GM11168 (cell line): ENCODE measurements around the gene NRG3.

ENCODE experiments used
- in situ Hi-C: fragments of 300-500 bp; cut with MboI; formaldehyde crosslinking; loops from one replicate; pipeline ENCODE4 v1.12.0; 2022; ENCODE audit warnings: low sequenced_read_pairs; ENCODE audit not compliant: unreplicated experiment

The NRG3 gene

GRCh38 chr10:81874875-81875466 is at the start of gene NRG3:
Gene NRG3, plus strand, starts transcription at chr10:81875194.
- in situ Hi-C loops = no loop called here

- in situ Hi-C loops = no loop called here
These were observed 46.7 kb upstream of the NRG3 start for GRCh38 chr10:81828251-81828650.

DNA sequence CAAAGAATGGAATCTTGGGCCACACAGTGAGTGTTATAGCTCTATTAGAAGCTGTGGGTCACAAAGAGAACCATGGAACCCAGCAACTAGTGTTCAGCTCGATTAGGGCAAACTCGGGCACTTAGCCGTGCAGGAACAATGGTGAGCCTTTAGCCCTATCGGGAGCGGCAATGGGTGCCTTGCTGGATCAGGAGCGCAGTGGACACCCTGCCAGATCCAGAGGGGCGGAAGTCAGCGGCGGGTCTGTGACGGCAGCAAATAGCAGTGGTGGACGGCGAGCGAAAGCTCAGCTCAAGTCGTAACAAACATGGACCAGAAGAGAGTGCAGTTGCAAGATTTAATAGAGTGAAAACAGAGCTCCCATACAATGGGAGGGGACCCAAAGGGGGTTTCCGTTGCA is 43.9 kb upstream of the NRG3 start:
- in situ Hi-C loops = no loop called here

DNA sequence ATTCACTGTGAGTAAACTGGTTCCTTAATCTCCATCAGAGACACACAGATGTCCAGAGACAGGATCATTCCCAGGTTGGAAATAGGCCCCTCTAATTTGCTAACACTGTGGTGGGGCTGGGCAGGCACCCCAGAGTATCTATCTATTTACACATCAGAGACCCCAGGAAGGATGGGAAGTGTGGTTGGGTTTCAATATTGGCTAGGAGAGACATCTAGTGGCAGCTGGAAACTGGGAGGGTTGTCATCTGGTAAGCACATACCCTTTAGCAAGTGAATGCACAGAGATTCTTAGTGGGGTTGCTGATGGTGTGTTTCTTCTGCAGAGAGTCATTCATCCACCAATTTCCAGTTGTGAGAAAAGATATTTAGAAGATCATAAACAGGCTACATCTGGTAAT is 36.0 kb upstream of the NRG3 start:
- in situ Hi-C loops = no loop called here

DNA sequence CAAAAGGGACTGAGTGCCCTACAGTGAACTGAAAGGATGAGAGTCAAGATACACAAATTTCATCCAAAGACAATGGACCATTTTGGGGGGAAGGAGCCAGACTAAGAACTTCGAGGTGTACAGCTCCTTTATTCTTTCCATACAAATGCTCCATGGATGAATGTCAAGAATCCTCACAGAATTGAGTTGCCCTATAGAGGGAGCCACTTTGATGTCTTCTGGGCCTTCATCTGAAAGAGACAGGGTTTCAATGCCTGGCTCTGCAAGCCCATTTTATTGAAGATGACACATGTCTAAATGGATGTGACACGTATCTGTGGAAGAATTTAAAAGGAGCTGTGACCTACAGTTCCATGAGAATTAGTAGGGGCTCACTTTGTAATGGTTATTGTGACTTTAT is 32.0 kb upstream of the NRG3 start:
- in situ Hi-C loops = no loop called here

- in situ Hi-C loops = no loop called here
These were observed 27.3 kb upstream of the NRG3 start for GRCh38 chr10:81847675-81848074.

GRCh38 chr10:81848514-81848913 is 26.5 kb upstream of the NRG3 start:
- in situ Hi-C loops = no loop called here

GRCh38 chr10:81848931-81849330 is 26.1 kb upstream of the NRG3 start:
- in situ Hi-C loops = no loop called here

DNA sequence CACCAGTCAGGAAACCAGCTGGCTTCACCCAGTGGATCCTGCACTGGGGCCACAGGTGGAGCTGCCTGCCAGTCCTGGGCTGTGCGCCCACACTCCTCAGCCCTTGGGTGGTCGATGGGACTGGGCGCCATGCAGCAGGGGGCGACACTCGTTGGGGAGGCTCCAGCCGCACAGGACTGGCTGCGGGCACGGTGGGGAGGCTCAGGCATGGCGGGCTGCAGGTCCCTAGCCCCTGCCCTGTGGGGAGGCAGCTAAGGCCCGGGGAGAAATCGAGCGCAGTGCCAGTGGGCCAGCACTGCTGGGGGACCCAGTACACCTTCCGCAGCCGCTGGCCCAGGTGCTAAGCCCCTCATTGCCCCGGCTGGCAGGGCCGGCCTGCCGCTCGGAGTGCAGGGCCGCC is 12.4 kb upstream of the NRG3 start:
- in situ Hi-C loops = no loop called here

GRCh38 chr10:81863771-81864170 is 11.2 kb upstream of the NRG3 start:
- in situ Hi-C loops = no loop called here

- in situ Hi-C loops = no loop called here
These were observed 9.4 kb upstream of the NRG3 start for GRCh38 chr10:81865581-81865980.

DNA sequence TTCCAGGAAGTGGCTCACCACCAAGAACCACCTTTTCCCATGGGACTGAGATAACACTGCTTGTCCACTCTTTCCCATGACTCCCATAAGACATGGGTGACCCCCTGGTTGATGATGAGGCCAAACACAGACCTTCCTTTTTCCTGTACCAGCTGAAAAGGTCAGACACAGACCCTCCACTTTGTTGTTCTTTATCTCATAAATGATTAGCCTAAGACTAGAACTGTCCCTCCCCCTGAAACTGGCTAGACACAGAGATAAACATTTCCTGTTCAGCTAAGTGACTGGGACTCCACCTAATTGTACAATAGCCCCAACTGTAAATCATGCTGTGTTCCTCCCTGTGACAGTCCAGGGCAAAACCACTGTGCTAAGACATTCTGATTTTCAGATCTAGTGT is 8.2 kb upstream of the NRG3 start:
- in situ Hi-C loops = no loop called here

GRCh38 chr10:81870472-81870871 is 4.5 kb upstream of the NRG3 start:
- in situ Hi-C loops = no loop called here

- in situ Hi-C loops = no loop called here
These were observed 3.4 kb upstream of the NRG3 start for GRCh38 chr10:81871558-81871957.

DNA sequence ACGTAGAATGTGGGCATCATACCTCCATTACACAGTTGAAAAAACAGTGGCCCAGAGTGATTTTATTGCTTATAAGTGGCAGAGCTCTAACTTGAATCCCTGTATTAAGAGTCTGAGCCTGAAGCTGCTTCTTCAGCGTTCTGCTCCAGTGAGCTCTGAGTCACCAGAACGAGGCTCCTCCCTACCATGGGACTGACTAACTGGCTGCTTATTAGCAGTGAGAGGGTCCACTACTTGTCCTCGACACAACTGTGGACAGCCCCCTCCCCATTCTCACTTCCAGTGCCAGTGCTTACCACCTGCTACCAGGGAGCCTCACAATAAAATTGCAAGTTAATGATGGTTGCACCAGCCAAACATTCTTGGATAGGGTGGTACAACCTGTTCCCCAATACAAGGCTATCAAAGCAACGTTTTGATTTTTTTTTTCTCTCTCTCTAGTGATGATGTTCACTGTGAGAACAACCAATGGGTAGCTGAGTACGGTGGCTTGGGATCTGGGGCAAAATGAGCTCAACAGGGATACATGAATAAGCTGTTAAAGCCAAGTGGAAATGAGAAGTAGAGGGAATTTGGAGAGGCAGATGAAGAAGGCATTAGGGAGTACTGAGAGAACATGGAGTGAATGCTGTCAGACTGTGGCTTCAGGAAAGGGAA is 2.7 kb upstream of the NRG3 start:
- in situ Hi-C loops = no loop called here

GRCh38 chr10:81873231-81873931 is 1.6 kb upstream of the NRG3 start:
- in situ Hi-C loops = no loop called here

DNA sequence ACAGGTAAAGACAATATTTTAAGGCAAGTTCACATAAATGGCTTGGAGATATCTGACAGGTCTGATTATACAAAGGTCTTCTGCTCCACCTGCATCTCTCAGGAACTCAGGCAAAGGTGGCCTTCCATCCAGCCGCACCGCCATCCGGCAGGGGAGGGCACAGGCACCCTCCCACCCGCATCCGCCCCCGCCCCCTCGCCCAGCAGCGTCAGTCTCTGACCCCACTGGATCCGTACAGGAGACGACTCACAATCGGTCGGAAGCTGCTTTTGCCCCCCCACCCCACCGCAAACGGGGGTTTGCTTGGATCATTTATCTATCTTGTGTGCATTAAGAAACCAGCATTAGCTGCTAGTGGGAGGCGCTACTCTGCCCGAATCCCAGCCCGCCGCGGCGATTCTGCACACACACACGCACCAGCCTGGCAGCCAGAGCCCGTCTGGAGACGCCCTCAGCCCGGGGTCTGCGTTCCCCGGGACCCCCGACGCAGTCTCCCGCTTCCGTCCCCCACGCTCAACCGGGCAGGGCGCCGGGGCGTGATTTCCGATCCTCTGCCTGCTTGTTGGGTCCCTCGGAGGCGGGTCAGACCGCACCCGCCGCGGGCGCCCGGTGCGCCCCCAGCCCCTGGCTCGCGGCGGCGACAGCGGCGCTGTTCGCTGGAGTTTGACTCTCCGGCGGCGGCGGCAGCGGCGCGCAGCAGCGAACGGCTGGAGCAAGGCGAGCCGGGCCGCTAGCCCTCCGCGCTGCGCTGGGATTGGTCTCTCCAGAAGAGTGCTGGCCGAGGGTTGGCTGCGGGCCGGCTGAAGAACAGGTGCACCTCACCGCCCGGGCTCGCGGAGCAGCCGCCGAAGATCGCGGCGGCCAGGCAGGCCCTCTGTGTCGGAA is 820 bp upstream of the NRG3 start:
- in situ Hi-C loops = no loop called here

- in situ Hi-C loops = no loop called here
These were observed 666 bp downstream of the NRG3 start for GRCh38 chr10:81875467-81876252.

DNA sequence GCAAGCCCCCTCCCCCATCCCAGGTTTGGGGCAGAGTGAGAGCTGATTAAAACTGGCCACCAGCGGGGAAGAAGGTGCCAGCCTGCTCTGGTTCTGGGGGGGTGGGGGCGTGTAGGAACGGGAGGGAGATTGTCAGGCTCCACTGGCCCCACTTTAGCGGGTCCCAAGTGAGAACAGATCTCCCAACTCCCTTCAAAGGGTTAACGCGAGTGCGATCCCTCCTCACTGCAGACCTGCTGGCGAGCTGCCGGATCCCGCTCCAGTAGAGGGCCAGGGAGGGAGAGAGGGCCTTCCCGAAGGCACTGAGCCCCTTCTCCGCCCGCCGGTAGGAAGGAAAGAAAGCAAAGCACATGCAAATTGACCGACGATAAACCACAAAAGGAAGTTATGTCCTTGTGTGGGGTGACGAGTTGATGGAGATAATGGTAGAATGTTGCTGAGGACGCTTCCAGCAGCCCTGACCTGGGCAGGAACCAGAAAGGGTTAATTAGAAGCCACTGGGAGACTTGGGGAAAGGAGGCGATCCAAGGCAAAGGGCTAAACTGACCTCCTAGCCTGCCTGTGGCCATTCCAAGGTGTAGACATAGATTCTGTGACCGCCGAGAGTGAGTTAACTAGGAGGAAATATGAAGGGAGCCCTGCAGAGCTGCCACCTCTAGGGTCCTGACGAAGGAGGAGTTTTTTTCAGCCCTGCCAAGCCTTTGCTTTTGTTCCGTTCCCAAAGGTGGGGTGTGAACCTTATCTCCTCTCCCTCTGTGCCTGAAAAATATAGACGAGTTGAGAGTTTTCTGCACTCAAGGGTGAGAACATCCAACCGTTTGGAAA is 1.5 kb downstream of the NRG3 start:
- in situ Hi-C loops = no loop called here
